Measurements from ENCODE around the gene NAA10. TPM values are rescaled to one million over a fixed set of nuclear protein-coding genes. Genes with fewer than 3 reads are reported as not detected.

NAA10 gene
- total and polyA plus RNA-seq, 4 donors = 33.1 to 146 (median 104) TPM

GRCh38 chrX:153909024-153909979 is 25.5 kb downstream of the NAA10 start:
- TF ChIP-seq CTCF (IDR thresholded peaks at IDR 0.05; ENCODE audit: control extremely low read depth, extremely low read depth) = no peak
- DNase-seq (no peak), ATAC-seq (ENCODE audit: insufficient read depth, low FRiP score) (no peak)
- Histone ChIP-seq H3K27ac (ENCODE audit: low read depth in 1 of 2, low read length in 1 of 2) (no peak overlapping the region), H3K4me1 (ENCODE audit: control insufficient read depth in 5 of 5, insufficient read depth in 5 of 5, low read length in 5 of 5) (peaks cover 0 to 6% (median 0%) of the 10 kb centered on the region in 5 donors), H3K36me3 (ENCODE audit: control insufficient read depth in 4 of 4, insufficient read depth in 4 of 4, low read length in 4 of 4) (no peaks in the 10 kb centered on the region), H3K9ac (ENCODE audit: insufficient read depth in 1 of 2, low read length in 2 of 2) (no peak overlapping the region), H3K9me3 (ENCODE audit: control insufficient read depth in 4 of 4, insufficient read depth in 3 of 4, low read length in 3 of 4) (peaks cover 0 to 6% (median 0%) of the 10 kb centered on the region in 4 donors), H3K27me3 (ENCODE audit: control insufficient read depth in 3 of 3, insufficient read depth in 3 of 3, low read length in 2 of 3) (peaks cover 0 to 7% (median 0%) of the 10 kb centered on the region in 3 donors), H3K4me3 (no peak overlapping the region)
- 77 to 92% methylated on average over 20 to 37 of the region's 37 CpGs for WGBS, 2 donors

- peaks cover 0 to 11% (median 0%) of the 10 kb centered on the region in 5 donors for H3K4me1 ChIP-seq (ENCODE audit: control insufficient read depth in 5 of 5, insufficient read depth in 5 of 5, low read length in 5 of 5)
- TF ChIP-seq CTCF (IDR thresholded peaks at IDR 0.05; ENCODE audit: control extremely low read depth, extremely low read depth) = no peak
- peaks cover 0 to 7% (median 0%) of the 10 kb centered on the region in 3 donors for H3K27me3 ChIP-seq (ENCODE audit: control insufficient read depth in 3 of 3, insufficient read depth in 3 of 3, low read length in 2 of 3)
- peaks cover 0 to 7% (median 0%) of the 10 kb centered on the region in 4 donors for H3K9me3 ChIP-seq (ENCODE audit: control insufficient read depth in 4 of 4, insufficient read depth in 3 of 4, low read length in 3 of 4)
- no peak overlapping the region for H3K9ac ChIP-seq (ENCODE audit: insufficient read depth in 1 of 2, low read length in 2 of 2)
- WGBS, 2 donors = 90 to 92% methylated on average over 17 to 23 of the region's 23 CpGs
- no peak overlapping the region for H3K4me3 ChIP-seq
- no peaks in the 10 kb centered on the region for H3K36me3 ChIP-seq (ENCODE audit: control insufficient read depth in 4 of 4, insufficient read depth in 4 of 4, low read length in 4 of 4)
- H3K27ac ChIP-seq (ENCODE audit: low read depth in 1 of 2, low read length in 1 of 2) = no peak overlapping the region
- ATAC-seq (ENCODE audit: insufficient read depth, low FRiP score) = no peak
- DNase-seq = no peak
Measured at GRCh38 chrX:153908219-153908860, 26.5 kb downstream of the NAA10 start.

GRCh38 chrX:153907456-153907855 is 27.4 kb downstream of the NAA10 start:
- DNase-seq = no peak
- no peak overlapping the region for H3K9ac ChIP-seq (ENCODE audit: insufficient read depth in 1 of 2, low read length in 2 of 2)
- 61 to 80% methylated on average over 3 to 12 of the region's 12 CpGs for WGBS, 2 donors
- ATAC-seq (ENCODE audit: insufficient read depth, low FRiP score) = no peak
- H3K36me3 ChIP-seq (ENCODE audit: control insufficient read depth in 4 of 4, insufficient read depth in 4 of 4, low read length in 4 of 4) = no peaks in the 10 kb centered on the region
- no peak for TF ChIP-seq CTCF (IDR thresholded peaks at IDR 0.05; ENCODE audit: control extremely low read depth, extremely low read depth)
- H3K27me3 ChIP-seq (ENCODE audit: control insufficient read depth in 3 of 3, insufficient read depth in 3 of 3, low read length in 2 of 3) = peaks cover 0 to 7% (median 0%) of the 10 kb centered on the region in 3 donors
- peaks cover 0 to 10% (median 0%) of the 10 kb centered on the region in 4 donors for H3K9me3 ChIP-seq (ENCODE audit: control insufficient read depth in 4 of 4, insufficient read depth in 3 of 4, low read length in 3 of 4)
- H3K27ac ChIP-seq (ENCODE audit: low read depth in 1 of 2, low read length in 1 of 2) = no peak overlapping the region
- no peak overlapping the region for H3K4me3 ChIP-seq
- H3K4me1 ChIP-seq (ENCODE audit: control insufficient read depth in 5 of 5, insufficient read depth in 5 of 5, low read length in 5 of 5) = peaks cover 0 to 16% (median 0%) of the 10 kb centered on the region in 5 donors

All from lung (tissue), 12 donors.